GM21360 (cell line): ENCODE results near the gene TBX3.

Experiments used
- ATAC-seq: cut with Tn5 transposase; IDR thresholded peaks from one replicate; pipeline ENCODE4 v1.9.1; 2021; ENCODE audit warnings: mild to moderate bottlenecking, moderate library complexity; ENCODE audit not compliant: unreplicated experiment

The TBX3 gene

DNA sequence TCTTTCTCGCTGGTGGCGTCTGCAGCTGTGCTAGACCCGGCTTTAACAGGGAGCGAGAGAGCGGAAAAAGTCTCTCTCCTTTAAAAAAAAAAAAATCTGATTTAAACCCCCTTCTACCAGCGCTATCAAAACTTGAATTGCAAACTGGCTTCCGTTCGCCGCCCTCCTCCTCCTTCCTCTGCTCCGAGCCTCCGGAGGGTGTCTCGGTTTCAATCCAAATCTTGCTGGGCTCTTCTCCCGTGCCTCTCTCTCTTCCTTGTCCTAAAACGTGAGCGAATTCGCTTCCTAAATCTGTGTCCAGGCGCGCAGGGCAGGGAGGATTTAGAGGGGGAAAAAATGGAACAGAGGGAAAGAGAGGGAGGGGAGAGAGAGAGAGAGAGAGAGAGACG lies 272 bp downstream of the TBX3 start:
- ATAC-seq = no peak

DNA sequence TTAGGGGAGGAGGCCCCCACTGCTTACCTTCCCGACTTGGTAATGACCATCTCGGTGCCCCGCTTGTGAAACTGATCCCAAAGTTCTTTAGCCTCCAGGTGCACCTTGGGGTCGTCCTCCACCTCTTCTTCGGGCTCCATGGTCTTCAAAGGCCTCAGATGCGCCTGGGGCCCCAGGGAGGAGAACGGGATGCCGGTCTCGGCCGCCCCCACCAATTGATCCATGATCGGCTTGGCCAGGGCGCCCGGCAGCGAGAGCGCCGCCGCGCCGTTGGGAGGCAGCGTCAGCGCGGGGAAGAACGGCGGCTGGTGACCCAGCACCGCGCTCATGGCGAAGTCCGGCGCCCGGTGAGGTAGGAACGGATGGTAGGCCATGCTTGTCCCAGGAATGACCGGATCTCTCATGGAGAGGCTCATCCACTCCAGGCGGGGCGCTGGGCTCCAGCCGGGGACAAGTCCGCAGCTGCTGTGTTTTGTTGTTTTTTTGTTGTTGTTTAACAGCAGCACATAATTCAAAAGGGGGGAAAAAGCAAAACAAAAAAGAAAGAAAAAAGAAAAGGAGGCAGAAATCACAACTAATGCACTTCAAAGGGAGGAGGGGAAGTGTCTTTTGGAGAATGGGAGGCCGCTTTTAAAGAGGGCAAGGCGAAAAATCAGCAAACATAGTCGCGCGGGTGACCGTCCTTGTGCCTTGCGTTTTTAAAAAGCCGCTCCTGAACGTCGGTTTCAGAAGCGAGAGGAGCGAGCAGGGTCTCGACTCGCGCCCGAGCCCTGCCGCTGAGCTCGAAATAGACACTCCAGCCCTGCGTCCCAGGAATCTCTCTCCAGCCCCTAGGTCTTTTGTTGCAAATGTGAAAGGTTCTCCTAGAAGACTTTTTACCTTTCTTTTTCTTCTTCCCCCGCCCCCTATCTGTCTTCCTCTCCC lies 928 bp downstream of the TBX3 start:
- ATAC-seq = no peak

DNA sequence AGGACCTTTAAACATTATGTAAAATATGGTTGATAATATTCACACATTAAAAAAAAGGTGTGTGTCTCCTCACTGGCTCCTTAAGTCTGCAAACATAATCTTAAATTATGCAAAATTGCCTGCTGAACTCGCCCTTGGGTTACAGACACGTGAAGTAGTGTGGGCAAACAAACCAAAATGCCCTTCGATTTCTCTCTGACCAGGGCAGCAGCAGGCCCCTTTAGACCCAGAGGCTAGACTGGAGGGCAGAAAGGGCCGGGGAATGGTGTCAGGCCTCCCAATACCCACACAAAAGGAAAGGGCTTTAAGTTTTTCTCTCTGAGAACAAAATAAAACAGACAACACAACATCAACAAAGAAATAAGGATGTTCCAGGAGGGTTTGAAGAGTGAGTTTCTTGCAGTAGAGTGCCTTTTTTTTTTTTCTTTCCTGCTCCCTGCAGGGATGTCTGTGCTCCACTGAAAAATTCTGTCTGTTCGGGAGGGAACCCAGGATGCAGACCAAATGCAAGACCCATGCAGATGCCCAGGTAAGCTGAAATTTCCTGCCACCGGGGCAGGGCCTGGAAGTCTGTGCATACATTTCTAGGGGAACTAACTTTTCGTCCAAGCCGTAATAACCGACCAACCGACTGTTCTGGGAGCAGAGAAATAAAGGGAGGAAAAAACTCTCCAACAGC lies 1.7 kb downstream of the TBX3 start:
- no peak for ATAC-seq

DNA sequence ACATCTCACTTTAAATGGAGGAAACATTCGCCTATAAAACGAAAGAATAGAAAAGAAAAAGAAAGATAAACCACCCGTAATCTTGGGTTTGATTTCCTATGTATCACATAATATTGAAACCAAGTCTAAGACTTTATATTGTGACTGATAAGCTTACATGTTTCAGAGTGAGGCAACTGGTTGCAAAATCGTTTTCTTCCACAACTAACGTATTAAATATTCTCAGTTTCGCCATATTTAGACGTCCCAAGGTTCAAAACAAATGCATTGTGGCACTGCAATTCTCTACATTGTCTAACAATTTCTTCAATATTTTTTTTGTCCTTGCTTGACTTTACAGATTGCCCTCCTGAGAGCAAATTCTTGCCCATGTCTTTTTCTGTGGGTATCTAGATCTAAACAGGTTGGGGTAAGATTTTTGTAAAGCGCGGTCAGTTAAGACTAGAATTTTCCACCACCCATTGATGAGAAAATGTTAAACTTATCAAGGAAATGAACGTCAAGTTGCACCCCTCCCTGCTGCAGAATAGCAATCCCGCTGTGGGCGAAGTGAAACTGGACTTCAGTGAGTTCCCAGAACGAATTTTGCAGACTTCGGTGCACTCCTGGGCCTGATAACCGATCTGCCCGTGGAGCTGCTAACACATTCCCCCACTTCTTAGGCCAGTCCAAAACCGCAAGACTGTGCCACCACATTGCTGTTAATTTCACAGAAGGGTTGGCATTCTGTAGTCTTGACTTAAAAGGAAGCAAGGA lies 2.7 kb downstream of the TBX3 start:
- ATAC-seq = no peak

DNA sequence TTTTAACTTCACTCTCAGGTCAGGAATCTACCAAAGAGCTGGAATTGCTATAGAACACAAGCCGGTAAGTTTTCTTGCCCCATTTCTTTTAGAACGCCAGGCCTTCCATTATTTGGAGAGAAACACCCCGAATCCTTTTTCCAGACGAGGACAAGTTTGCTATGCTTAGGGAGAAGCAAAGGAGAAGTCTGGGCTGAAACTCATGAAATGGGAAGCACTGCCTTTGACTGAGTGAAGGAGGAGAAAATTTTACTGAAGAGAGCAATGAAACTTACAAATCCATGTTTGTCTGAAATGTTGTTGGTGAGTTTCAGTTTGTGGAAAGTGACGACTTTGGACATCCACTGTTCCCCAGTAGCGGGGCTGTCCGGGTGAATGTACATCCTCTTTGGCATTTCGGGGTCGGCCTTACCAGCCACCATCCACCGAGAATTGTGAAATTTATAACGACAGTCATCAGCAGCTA lies 3.3 kb downstream of the TBX3 start:
- ATAC-seq = no peak

DNA sequence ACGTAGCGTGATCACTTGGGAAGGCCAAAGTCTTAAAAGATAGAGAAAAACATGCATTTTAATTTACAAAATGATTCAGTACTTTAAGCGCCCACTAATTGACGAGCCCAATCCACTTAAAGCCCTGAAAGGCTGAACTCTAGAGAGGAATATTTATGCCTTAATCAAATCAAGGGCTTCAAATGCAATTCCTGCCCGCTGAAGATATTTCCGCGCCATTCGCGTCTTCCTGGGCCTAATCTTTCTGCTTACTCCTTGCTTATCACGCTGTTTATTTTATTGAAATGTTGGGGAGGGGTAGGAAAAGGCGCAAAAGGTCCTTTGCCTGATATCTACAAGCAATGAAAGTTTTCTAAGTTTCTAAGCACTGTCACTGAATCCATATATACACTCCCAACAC lies 4.0 kb downstream of the TBX3 start:
- ATAC-seq = no peak

DNA sequence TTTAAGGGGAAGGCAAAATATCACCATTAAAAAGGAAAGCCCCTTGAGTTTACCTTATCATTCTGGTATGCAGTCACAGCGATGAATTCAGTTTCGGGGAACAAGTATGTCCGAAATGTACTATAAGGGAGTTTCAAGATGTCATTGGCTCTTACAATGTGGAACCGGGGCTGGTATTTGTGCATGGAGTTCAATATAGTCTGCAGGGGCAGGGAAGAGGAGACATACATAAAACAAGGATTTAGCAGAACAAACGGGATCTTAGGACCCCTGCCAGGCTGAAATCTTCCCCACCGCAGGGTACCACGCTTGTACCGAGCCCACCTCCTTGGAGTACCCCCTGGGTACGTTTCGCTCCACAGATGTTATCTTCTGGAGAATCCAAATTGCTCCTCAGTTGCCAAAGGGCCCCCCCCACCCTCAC lies 4.5 kb downstream of the TBX3 start:
- no peak for ATAC-seq

DNA sequence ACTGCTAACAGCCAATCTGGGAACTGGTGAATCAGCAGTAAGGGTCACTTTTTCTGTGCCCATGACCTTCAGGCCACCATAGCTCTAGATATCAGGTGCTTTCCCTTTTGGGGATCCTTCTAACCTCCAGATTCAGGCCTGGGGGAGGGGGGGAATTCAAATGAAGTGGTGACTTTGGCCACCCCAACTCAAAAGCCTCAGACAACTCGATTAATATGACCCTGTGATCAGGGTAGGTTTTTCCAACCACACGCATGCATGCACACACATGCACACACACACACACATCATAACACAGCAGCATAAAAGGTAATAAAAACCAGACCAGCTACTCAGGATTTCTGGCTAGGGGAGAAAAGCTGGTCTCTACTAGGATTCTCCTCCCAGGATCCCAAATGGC lies 5.3 kb downstream of the TBX3 start:
- ATAC-seq = no peak

DNA sequence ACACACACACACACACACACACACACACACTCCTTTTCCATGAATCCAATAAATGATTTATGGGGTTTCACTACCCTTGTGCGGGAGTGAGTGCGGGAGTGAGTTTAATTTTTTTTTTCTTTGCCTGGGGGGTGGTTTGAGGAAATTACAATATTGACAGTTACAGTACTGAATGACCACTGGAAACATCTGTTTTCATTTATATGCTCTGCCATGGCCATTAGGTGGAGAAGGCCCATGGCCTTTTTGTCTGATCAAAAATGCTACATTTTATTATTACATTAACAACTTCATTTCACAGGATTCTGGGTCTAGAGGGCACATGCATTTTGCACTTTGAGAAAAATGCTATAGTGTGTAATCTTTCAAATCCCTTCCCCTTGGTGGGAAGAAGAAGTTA lies 5.9 kb downstream of the TBX3 start:
- ATAC-seq = no peak

DNA sequence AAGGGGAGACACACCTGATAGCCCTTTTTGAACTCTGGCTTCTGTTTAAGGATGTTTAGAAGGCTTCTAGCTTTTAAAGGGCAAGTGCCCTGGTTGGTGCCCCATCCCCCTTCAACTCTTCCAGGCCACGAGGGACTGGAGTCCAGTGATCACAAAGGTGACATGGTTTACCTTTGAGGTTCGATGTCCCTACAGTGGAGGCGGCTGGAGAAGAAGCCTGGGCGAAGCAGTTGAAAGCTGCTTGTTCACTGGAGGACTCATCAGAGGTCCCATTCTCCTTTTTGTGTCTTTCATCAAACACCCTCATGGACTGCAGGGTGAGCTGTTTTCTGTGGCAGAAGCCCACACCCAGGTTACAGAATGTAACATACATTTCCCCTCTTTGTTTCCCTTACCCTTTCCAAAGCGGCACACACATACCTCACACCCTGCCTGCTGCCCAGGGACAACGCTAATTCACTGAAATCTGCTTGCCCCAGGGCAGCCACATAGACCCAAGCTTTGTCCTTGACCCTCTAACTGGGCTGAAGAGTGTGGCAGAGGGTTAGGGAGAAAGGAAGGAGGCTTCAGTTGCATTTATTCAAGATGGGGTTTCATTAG lies 7.7 kb downstream of the TBX3 start:
- no peak for ATAC-seq

DNA sequence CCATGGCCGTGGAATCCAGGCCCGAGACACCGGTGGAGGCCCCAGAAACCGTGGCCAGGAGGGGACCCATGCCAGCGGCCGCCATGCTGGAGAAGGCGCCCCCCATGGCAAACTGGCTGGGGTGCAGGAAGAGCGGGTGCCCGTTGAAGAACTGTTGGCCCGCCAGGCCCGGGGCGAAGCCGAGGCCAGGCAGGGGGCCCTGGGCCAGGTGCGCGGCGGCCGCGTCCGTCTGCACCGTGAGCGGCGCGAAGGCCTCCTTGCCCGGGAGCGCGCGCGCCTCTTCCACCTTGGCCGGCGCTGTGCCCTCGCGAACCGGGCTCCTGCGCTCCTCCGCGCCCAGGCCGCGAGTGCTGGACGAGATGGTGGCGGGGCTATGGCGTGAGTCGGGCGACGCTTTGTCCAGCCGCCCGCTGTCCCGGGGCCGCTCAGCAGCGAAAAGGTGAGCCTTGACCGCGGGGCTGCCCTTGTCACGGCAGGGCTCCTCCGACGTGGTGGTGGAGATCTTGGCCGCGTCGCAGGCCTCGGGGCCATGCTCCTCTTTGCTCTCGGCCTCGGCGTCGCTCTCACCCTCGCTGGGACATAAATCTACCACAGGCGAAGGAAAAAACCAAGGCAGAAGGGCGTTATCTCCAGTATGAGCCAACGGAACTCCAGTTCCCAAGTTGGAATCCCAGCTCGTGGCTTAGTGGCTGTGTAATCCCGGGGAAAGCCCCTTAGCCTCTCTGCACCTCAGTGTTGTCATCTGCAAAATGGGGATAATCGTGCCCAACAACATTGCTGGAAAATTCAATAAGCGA lies 9.5 kb downstream of the TBX3 start:
- no peak for ATAC-seq

DNA sequence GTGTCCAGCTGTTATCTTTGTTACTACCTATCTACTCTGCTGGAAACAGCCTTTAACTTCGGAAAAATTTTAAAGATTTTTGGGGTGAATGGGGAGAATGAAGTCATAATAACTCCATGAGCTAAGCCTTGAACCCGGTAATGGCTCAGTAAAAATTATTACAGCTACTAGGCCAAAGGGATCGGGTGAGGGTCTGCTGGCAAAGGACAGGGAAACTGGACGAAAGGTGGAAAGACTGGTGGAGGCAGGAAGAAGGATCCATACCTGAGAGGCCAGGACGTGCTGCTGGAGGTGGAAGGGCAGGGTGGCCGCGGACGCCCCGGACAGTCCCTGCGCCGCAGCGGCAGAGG lies 10.1 kb downstream of the TBX3 start:
- ATAC-seq = no peak

DNA sequence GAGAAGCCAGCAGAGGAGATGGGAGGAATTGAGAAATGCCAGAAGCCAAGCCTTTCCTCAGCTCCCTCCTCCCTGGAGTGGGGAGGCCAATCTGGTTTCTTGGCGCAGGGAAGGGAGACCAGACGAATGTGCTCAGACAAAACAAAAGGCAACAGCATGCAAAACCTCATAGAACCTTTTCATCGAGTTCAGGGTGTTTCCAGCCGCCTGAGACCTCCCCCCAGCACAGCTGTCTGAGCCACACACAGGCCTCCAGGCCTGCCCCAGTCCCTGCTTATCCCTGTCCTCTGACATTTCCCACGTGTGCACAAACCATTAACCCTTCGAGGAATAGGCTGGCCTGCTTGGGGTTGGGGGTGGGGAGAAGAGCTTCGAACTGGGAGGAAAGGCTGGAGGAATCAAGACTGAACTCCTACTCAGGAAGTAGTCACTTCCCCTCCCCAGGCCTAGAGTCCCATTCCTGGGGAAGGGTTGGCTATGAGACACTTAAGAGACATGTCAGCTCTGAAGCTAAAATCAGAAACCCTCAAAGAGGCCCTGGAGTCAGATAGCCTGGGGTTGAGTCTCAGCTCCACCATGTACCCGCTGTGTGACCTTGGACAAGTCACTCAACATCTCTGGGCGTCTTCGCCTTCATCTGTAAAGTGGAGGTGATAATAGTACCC lies 10.7 kb downstream of the TBX3 start:
- ATAC-seq = no peak

DNA sequence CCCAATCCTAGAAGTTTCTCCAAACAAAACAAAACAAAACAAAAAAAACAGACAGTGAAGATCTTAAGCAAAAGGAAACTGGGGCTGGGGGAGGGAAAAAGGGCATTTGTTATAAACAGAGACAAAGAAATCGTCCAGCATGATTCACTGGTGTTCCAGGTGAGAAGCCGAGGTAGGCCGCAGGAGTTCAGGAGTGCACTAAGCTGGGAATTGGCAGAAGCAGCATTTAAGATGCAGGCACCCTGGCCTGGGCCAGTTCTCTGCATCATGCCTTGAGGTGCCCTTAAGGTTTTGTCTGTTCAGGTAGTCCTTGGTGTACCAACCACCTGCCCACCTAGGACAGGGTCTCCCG lies 11.2 kb downstream of the TBX3 start:
- ATAC-seq = no peak

DNA sequence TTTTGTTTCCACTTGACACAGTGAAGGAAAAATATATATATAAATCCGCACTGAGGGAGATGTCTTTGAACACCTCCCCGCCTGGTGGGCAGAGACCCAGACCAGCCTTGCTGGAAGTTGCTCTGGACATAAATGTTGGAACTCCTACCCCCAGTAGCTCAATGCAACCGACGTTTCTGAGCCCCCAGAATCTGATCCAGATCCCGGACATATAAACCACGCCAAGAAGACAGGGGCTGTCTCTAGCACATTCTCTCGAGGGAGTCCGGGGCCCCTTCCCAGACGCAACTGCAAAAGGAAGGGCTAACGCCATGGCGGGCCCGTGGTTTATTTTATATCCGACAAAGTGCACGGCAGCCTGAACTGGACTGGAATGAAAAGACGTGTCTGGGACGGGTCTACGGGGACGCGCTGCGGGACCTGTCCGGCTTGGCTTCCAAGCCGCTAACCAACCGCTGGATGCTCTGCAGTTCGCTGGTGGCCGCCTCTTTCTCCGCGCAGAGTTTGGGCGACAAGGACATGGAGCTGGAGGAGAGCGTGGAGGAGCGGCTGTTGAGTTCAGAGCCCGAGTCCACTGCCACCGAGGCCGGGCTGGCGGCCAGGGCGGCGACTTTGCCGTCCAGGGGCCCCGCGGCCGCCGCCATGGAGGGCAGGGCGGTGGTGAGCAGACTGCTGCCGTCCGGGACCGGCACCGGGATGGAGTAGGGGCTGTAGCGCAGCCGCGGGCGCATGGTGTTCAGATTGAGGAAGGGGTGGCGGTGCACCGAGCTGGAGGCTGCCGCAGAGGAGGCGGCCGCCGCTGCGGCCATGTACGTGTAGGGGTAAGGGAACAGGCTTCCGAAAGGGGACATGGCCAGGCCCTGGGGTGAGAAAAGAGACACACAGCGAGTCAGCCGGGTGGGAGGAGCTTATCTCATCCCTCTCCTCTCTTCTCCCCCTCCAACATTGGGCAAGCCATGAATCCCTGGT lies 12.2 kb downstream of the TBX3 start:
- ATAC-seq = no peak

DNA sequence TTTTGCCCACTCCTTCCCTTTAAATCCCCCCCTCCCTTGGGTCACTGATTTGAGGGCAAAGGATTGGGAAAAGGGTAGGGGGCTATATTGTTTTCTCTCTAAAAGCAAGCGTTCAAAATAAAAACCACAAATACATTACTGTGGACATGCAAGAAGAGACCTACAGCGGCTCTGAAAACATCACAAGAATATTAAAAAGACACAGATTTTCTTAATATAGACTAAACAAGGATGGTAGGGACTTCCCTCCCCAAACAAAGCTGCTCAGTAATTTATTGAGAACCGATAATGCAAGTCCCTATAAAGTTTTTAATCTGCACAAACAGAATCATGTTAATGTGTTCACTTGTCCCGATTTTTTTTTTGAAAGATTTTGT lies 12.9 kb downstream of the TBX3 start:
- no peak for ATAC-seq

DNA sequence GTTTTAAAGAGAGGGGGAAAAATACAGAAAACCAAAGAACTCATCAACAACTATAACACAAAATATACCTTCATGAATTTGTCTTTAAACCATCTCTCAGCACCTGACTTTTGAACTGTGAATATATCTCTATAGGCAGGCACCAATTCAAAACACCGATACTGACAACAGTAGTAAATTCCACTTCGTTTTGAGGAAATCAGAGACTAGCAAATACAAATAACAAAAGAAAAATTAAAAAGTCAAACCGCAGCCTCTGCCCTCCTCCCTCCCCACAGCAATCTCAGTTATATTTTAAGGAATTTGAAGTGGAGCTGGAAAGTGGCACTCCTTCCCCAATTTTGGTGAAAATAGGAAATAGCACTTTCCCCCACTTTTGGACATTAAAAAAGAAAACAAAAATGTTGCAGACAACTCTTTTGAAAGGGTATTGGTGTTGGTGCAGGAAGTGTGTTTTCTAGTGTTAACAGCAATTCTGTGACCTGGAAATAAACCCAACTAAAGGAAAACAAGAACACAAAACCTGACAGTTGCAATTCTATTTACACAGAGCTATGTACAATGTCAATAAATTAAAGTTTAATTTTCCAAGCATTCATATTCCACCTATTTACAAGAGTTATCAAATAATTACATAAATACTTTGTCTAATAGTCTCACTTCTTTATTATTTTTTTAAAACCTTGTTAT lies 13.5 kb downstream of the TBX3 start:
- ATAC-seq = no peak
